Measurements from ENCODE around the gene PLEKHO2.

Gene PLEKHO2

DNA sequence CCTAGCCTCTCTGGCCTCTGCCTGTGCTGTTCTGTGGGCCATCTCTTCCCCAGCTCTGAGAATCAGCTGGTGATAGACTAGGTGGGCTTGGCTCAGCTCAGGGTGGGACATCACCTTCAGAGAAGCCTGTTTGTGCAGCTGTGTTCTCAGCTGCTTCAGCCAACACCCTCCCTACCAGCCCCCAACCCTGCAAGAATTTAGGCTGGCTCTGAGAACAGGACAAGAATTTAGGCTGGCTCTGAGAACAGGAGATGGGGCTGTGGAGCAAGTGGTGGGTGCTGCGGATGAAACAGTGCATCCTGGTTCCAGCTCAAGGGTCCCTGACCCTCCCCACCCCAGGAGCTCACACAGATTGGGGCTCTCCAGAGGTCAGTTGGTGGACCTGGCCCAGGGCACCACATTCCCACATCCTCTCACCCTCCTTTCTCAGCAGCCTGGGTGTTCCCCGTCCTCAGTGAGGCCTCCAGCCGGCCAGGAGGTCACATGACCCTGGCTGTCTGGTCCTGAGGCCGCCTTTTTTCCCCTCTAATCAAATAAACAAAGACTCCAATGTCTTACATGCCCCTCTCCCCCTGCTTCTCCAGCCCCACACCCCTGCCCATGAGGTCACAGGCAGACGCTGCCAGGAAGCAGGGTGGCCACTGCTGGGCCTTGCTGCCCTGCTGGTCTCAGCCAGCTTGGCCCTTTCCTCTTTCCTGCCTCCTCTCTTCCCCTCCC is 14.9 kb downstream of the PLEKHO2 start:
- H3K4me3 ChIP-seq (ENCODE audit: control insufficient read depth, low read depth, low read length) = no peak overlapping the region
- no peak for DNase-seq (ENCODE audit: low read depth)

DNA sequence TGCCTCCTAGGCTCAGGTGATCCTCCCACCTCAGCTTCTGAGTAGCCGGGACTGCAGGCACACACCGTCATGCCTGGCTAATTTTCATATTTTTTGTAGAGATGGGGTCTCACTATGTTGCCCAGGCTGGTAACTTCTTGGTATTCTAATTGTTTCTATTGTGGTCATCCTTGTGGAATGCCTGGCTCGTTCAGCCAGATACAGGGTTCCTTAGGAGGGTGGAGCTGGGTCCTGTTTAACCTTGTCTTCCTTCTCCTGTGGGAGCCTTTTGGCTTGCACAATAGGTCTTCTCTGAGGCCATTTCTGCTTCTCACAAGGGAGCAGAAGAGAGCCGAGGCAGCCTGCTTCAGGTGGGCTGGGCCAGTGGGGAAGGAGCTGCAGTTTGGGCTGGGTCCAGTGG is 15.7 kb downstream of the PLEKHO2 start:
- H3K4me3 ChIP-seq (ENCODE audit: control insufficient read depth, low read depth, low read length) = no peak overlapping the region
- peak; percentile 62 for DNase-seq (ENCODE audit: low read depth)
- TF ChIP-seq, protein P1, sequence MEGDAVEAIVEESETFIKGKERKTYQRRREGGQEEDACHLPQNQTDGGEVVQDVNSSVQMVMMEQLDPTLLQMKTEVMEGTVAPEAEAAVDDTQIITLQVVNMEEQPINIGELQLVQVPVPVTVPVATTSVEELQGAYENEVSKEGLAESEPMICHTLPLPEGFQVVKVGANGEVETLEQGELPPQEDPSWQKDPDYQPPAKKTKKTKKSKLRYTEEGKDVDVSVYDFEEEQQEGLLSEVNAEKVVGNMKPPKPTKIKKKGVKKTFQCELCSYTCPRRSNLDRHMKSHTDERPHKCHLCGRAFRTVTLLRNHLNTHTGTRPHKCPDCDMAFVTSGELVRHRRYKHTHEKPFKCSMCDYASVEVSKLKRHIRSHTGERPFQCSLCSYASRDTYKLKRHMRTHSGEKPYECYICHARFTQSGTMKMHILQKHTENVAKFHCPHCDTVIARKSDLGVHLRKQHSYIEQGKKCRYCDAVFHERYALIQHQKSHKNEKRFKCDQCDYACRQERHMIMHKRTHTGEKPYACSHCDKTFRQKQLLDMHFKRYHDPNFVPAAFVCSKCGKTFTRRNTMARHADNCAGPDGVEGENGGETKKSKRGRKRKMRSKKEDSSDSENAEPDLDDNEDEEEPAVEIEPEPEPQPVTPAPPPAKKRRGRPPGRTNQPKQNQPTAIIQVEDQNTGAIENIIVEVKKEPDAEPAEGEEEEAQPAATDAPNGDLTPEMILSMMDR (conservative IDR thresholded peaks at IDR 0.05; ENCODE audit: control insufficient read depth, insufficient read depth, low read depth, low read length) = no peak

More for the DNA sequence above, 14.9 kb downstream of the PLEKHO2 start:
- TF ChIP-seq, protein P1 (conservative IDR thresholded peaks at IDR 0.05; ENCODE audit: control insufficient read depth, insufficient read depth, low read depth, low read length) = no peak

DNA sequence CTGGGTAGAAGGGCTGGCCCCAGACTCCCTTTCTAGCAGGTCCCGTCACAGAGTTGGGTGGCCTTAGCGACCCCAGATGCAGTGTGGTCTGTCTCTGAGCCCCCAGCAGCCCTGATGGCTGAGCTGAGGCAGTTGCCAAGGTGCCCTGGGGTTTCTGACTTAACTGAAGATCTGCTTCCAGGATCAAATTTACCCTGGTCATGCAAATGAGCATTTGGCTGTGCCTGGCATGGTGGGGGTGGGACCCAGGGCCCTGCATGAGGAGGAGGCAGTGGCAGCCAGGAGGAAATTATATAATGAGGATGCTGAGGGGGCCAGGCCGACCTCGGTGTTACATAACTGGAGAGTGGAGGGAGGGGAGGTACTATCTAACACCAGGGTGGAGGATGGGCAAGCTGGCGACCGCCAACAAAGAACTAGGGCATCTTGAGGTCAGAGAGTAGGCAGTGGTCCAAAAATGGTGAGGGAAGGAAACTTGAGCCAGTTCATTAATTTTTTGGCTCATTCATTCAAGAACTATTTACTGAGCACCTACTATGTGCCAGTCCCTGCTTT is 16.4 kb downstream of the PLEKHO2 start:
- no peak overlapping the region for H3K4me3 ChIP-seq (ENCODE audit: control insufficient read depth, low read depth, low read length)
- TF ChIP-seq, protein P1 (conservative IDR thresholded peaks at IDR 0.05; ENCODE audit: control insufficient read depth, insufficient read depth, low read depth, low read length) = no peak
- no peak for DNase-seq (ENCODE audit: low read depth)

DNA sequence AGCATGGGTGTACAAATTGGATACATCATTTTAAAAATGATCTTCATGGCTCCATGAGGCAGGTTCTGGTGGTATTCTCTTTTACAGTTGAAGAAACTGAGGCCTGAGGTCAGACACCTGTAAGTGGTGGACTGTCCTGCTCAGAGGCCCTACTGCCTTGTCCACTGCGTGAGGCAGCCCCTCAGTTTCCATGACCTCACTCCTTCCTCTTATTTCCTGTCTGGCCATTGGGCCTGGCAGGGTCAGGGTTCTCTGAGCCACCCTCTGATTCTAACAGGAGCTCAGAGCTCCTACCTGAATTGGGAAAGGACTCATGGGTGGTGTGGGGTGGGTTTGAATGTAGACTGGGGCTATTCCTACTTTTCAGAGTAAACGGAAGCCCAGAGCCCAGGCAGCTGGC is 17.5 kb downstream of the PLEKHO2 start:
- TF ChIP-seq, protein P1 (conservative IDR thresholded peaks at IDR 0.05; ENCODE audit: control insufficient read depth, insufficient read depth, low read depth, low read length) = no peak
- no peak for DNase-seq (ENCODE audit: low read depth)
- H3K4me3 ChIP-seq (ENCODE audit: control insufficient read depth, low read depth, low read length) = no peak overlapping the region

DNA sequence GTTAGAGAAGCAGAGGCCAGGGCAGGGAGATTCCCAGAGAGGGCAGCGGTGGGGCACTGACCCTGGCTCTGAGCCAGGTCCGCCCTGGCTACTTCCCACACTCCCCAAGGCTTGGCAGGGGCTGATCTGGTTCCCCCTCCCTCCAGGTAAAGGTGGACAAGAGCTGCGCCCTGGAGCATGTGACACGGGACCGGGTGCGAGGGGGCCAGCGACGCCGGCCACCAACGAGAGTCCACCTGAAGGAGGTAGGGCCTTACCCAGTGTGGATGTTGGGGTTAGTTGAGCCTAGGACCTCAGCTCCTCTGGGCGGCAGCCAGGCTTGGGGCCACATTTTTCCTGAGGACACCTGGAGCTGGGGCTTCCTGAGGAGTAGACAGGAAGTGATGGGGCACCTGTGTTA is 19.6 kb downstream of the PLEKHO2 start:
- no peak for DNase-seq (ENCODE audit: low read depth)
- H3K4me3 ChIP-seq (ENCODE audit: control insufficient read depth, low read depth, low read length) = no peak overlapping the region
- TF ChIP-seq, protein P1 (conservative IDR thresholded peaks at IDR 0.05; ENCODE audit: control insufficient read depth, insufficient read depth, low read depth, low read length) = no peak

DNA sequence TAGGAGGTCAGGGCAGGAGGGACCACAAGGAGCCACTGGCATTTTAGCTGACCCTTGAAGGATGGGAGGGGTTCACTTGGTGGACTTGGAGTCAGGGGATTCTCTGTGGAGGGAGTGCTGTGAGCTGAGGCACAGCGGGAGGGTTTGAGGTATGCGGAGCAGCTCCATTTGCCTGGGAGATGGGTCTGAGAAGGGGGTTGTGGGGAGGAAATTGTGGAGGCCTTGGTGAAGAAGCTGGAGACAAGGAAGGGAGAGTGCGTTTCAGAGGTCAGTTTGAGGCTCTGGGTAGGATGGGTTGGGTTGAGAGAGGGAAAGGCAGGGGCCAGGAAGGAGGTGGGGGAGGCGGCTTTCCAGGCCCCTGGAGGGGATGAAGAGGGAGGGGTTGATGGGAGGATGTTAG is 20.2 kb downstream of the PLEKHO2 start:
- DNase-seq (ENCODE audit: low read depth) = no peak
- no peak overlapping the region for H3K4me3 ChIP-seq (ENCODE audit: control insufficient read depth, low read depth, low read length)
- TF ChIP-seq, protein P1 (conservative IDR thresholded peaks at IDR 0.05; ENCODE audit: control insufficient read depth, insufficient read depth, low read depth, low read length) = no peak

Measured in fibroblast of mammary gland (primary cell).